GM18499 (cell line): ENCODE results near the gene INPP5B.

Experiments used
- ATAC-seq: cut with Tn5 transposase; IDR thresholded peaks from one replicate; pipeline ENCODE4 v1.9.1; 2021; ENCODE audit warnings: moderate number of reproducible peaks; ENCODE audit not compliant: insufficient read depth, unreplicated experiment

INPP5B gene

GRCh38 chr1:37879865-37880264 is 67.0 kb downstream of the INPP5B start:
- no peak for ATAC-seq

- ATAC-seq, result no peak
Observed at GRCh38 chr1:37878071-37878470, 68.8 kb downstream of the INPP5B start.

GRCh38 chr1:37875833-37876232 is 71.0 kb downstream of the INPP5B start:
- no peak for ATAC-seq

- ATAC-seq, result no peak
Observed at GRCh38 chr1:37872692-37873091, 74.2 kb downstream of the INPP5B start.

- ATAC-seq, result no peak
Observed at GRCh38 chr1:37868466-37868865, 78.4 kb downstream of the INPP5B start.

GRCh38 chr1:37867784-37868183 is 79.1 kb downstream of the INPP5B start:
- ATAC-seq, result no peak

- no peak for ATAC-seq
Observed at GRCh38 chr1:37866491-37866890, 80.4 kb downstream of the INPP5B start.

GRCh38 chr1:37865348-37866120 is 81.3 kb downstream of the INPP5B start:
- no peak for ATAC-seq

- no peak for ATAC-seq
Observed at GRCh38 chr1:37862330-37862729, 84.5 kb downstream of the INPP5B start.

GRCh38 chr1:37861151-37861550 is 85.7 kb downstream of the INPP5B start:
- ATAC-seq, result no peak

- no peak for ATAC-seq
Observed at GRCh38 chr1:37860346-37860666, 86.5 kb downstream of the INPP5B start.

GRCh38 chr1:37859507-37860345 is 87.1 kb downstream of the INPP5B start, which contains the start of gene MTF1:
MTF1 (minus strand) TSS chr1:37859592; CDS start chr1:37857658, 1,934 bp downstream.
- ATAC-seq, result peak; percentile 44

GRCh38 chr1:37858931-37859506 is 87.8 kb downstream of the INPP5B start:
- no peak for ATAC-seq

GRCh38 chr1:37854406-37854805 is 92.4 kb downstream of the INPP5B start:
- no peak for ATAC-seq

GRCh38 chr1:37853157-37853556 is 93.7 kb downstream of the INPP5B start:
- no peak for ATAC-seq

- ATAC-seq, result no peak
Observed at GRCh38 chr1:37851782-37852210, 95.1 kb downstream of the INPP5B start.

GRCh38 chr1:37851262-37851661 is 95.6 kb downstream of the INPP5B start:
- ATAC-seq, result no peak

GRCh38 chr1:37850352-37850955 is 96.4 kb downstream of the INPP5B start:
- no peak for ATAC-seq

- ATAC-seq, result no peak
Observed at GRCh38 chr1:37849480-37849879, 97.4 kb downstream of the INPP5B start.

- no peak for ATAC-seq
Observed at GRCh38 chr1:37846647-37847339, 100.1 kb downstream of the INPP5B start.
